HEK293 (cell line): Measurements from ENCODE around the gene CDYL2.

Experiments used
- CTCF ChIA-PET: fragments of 350-600 bp; formaldehyde crosslinking; extraction: SDS; loops from one replicate; lab custom pipeline; 2021; ENCODE audit warnings: antibody characterized with exemption; lab: Yijun Ruan, JAX
- POLR2A ChIA-PET: fragments of 300-600 bp; formaldehyde crosslinking; extraction: SDS; loops from one replicate; lab custom pipeline; 2020; ENCODE audit warnings: antibody characterized with exemption, inconsistent platforms; lab: Yijun Ruan, JAX
- H3K27ac ChIP-seq: fragments of 200-500 bp; sonication (Bioruptor generic); 2 replicates; pipeline ENCODE4 v1.5.1; 2014; ENCODE audit warnings: low read depth, low read length, control low read depth, inconsistent platforms; ENCODE audit errors: extremely low read depth
- H3K36me3 ChIP-seq, 2 experiments: fragments of 200-500 bp in 1 of 2; sonication (Bioruptor generic) in 1 of 2; 1 replicate in 1 of 2; 2 replicates in 1 of 2; pipeline ENCODE4 v1.5.1; 2014 to 2017; ENCODE audit warnings: inconsistent platforms in 2 of 2, low read length in 2 of 2; ENCODE audit not compliant: control insufficient read depth in 2 of 2, insufficient read depth in 1 of 2
- H3K4me1 ChIP-seq: fragments of 200-500 bp; sonication (Bioruptor generic); 2 replicates; pipeline ENCODE4 v1.5.1; 2014; ENCODE audit warnings: mild to moderate bottlenecking, low read length, inconsistent platforms; ENCODE audit not compliant: control insufficient read depth, insufficient read depth
- H3K4me3 ChIP-seq: 2 replicates; pipeline ENCODE4 v1.5.1; 2011; ENCODE audit warnings: low read depth, mild to moderate bottlenecking, control low read depth, low read length, moderate library complexity
- H3K9me3 ChIP-seq: fragments of 200-500 bp; sonication (Bioruptor generic); 2 replicates; pipeline ENCODE4 v1.5.1; 2014; ENCODE audit warnings: low read depth, low read length, inconsistent platforms; ENCODE audit not compliant: control insufficient read depth, insufficient read depth
- KLF7 ChIP-seq: fragments of 450-650 bp; formaldehyde crosslinking; IDR thresholded peaks from 2 replicates; pipeline ENCODE4 v1.5.1; 2016; ENCODE audit warnings: missing biosample characterization, missing genetic modification characterization, borderline replicate concordance
- PRDM1 ChIP-seq: fragments of 450-650 bp; formaldehyde crosslinking; IDR thresholded peaks from 2 replicates; pipeline ENCODE4; 2016; ENCODE audit warnings: missing biosample characterization, missing genetic modification characterization
- TCF7L2 ChIP-seq: IDR thresholded peaks from 2 replicates; pipeline ENCODE4 v1.6.1; 2011; ENCODE audit warnings: low read depth, mild to moderate bottlenecking, inconsistent platforms, low read length, moderate library complexity, borderline replicate concordance
- WT1 ChIP-seq: fragments of 450-650 bp; formaldehyde crosslinking; IDR thresholded peaks from 2 replicates; pipeline ENCODE4 v1.5.1; 2016; ENCODE audit warnings: missing biosample characterization, missing genetic modification characterization
- ZNF211 ChIP-seq: fragments of 450-650 bp; formaldehyde crosslinking; IDR thresholded peaks from 2 replicates; pipeline ENCODE4 v1.5.1; 2016; ENCODE audit warnings: low read depth, missing biosample characterization, missing genetic modification characterization
- ZNF23 ChIP-seq: fragments of 450-650 bp; formaldehyde crosslinking; IDR thresholded peaks from 2 replicates; pipeline ENCODE4 v1.5.1; 2016; ENCODE audit warnings: missing biosample characterization, missing genetic modification characterization, borderline replicate concordance
- ZNF239 ChIP-seq: fragments of 450-650 bp; formaldehyde crosslinking; IDR thresholded peaks from 2 replicates; pipeline ENCODE4 v1.5.1; 2016; ENCODE audit warnings: missing biosample characterization, missing genetic modification characterization
- ZNF335 ChIP-seq: fragments of 450-650 bp; formaldehyde crosslinking; conservative IDR thresholded peaks from 2 replicates; pipeline ENCODE4 v1.5.1; 2016; ENCODE audit warnings: missing biosample characterization, missing genetic modification characterization
- ZNF341 ChIP-seq: fragments of 450-650 bp; formaldehyde crosslinking; IDR thresholded peaks from 2 replicates; pipeline ENCODE4; 2016; ENCODE audit warnings: low read depth, missing biosample characterization, missing genetic modification characterization
- ZNF391 ChIP-seq: fragments of 450-650 bp; formaldehyde crosslinking; IDR thresholded peaks from 2 replicates; pipeline ENCODE4 v1.5.1; 2016; ENCODE audit warnings: low read depth, missing biosample characterization, missing genetic modification characterization, borderline replicate concordance
- ZNF404 ChIP-seq: fragments of 450-650 bp; formaldehyde crosslinking; IDR thresholded peaks from 2 replicates; pipeline ENCODE4 v1.5.1; 2017; ENCODE audit warnings: missing biosample characterization, missing genetic modification characterization
- ZNF670 ChIP-seq: fragments of 450-650 bp; formaldehyde crosslinking; IDR thresholded peaks from 2 replicates; pipeline ENCODE4 v1.5.1; 2016; ENCODE audit warnings: missing biosample characterization, missing genetic modification characterization, low read depth
- ZSCAN30 ChIP-seq: fragments of 450-650 bp; IDR thresholded peaks from 2 replicates; pipeline ENCODE4 v1.5.1; 2018; ENCODE audit warnings: missing biosample characterization, mild to moderate bottlenecking, missing genetic modification characterization, moderate library complexity
- TF ChIP-seq, protein P1 (sequence below): fragments of 450-650 bp; formaldehyde crosslinking; conservative IDR thresholded peaks from 2 replicates; pipeline ENCODE4 v1.5.1; 2016; ENCODE audit warnings: low read depth, missing biosample characterization, missing genetic modification characterization
- TF ChIP-seq, protein P2 (sequence below): fragments of 450-650 bp; formaldehyde crosslinking; IDR thresholded peaks from 2 replicates; pipeline ENCODE4 v1.5.1; 2017; ENCODE audit warnings: missing biosample characterization, missing genetic modification characterization
- TF ChIP-seq, protein P3 (sequence below): fragments of 450-650 bp; formaldehyde crosslinking; IDR thresholded peaks from 2 replicates; pipeline ENCODE4 v1.5.1; 2017; ENCODE audit warnings: missing biosample characterization, missing genetic modification characterization

Gene CDYL2

DNA sequence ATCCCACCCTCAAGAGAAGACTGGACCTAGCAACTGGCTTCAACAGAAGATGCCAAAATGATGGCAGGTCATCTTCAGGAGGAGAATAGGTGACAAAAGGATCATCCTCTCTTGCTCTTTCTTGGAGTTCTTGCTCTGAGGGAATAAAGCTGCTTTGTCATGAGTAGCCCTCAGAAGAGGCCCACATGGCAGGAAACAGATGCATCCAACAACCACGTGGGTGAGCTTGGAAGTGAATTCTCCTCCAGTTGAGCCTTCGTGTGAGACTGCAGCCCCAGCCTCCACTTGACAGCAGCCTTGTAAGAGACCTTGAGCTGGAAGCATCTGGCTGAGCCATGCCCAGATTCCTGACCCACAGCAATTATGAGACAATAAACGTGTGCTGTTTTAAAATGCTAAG is 176.1 kb downstream of the CDYL2 start (continued):
- TF ChIP-seq, protein P1, sequence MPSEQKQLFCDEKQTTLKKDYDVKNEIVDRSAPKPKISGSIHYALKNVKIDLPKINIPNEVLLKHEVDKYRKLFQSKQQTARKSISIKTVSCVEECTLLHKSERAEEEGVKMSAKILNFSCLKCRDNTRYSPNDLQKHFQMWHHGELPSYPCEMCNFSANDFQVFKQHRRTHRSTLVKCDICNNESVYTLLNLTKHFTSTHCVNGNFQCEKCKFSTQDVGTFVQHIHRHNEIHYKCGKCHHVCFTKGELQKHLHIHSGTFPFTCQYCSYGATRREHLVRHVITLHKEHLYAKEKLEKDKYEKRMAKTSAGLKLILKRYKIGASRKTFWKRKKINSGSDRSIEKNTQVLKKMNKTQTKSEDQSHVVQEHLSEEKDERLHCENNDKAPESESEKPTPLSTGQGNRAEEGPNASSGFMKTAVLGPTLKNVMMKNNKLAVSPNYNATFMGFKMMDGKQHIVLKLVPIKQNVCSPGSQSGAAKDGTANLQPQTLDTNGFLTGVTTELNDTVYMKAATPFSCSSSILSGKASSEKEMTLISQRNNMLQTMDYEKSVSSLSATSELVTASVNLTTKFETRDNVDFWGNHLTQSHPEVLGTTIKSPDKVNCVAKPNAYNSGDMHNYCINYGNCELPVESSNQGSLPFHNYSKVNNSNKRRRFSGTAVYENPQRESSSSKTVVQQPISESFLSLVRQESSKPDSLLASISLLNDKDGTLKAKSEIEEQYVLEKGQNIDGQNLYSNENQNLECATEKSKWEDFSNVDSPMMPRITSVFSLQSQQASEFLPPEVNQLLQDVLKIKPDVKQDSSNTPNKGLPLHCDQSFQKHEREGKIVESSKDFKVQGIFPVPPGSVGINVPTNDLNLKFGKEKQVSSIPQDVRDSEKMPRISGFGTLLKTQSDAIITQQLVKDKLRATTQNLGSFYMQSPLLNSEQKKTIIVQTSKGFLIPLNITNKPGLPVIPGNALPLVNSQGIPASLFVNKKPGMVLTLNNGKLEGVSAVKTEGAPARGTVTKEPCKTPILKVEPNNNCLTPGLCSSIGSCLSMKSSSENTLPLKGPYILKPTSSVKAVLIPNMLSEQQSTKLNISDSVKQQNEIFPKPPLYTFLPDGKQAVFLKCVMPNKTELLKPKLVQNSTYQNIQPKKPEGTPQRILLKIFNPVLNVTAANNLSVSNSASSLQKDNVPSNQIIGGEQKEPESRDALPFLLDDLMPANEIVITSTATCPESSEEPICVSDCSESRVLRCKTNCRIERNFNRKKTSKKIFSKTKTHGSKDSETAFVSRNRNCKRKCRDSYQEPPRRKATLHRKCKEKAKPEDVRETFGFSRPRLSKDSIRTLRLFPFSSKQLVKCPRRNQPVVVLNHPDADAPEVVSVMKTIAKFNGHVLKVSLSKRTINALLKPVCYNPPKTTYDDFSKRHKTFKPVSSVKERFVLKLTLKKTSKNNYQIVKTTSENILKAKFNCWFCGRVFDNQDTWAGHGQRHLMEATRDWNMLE (tag by site-specific recombination) = no peak
- TF ChIP-seq ZNF23 (tag by site-specific recombination) (no peak), TCF7L2 (no peak), ZNF404 (no peak), ZNF391 (tag by site-specific recombination) (no peak), ZNF335 (tag by site-specific recombination) (no peak), KLF7 (no peak)
- TF ChIP-seq, protein P2, sequence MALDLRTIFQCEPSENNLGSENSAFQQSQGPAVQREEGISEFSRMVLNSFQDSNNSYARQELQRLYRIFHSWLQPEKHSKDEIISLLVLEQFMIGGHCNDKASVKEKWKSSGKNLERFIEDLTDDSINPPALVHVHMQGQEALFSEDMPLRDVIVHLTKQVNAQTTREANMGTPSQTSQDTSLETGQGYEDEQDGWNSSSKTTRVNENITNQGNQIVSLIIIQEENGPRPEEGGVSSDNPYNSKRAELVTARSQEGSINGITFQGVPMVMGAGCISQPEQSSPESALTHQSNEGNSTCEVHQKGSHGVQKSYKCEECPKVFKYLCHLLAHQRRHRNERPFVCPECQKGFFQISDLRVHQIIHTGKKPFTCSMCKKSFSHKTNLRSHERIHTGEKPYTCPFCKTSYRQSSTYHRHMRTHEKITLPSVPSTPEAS = no peak

GRCh38 chr16:80627108-80627507 is 177.3 kb downstream of the CDYL2 start:
- ChIA-PET CTCF (no interaction called here), POLR2A (no interaction called here)
- TF ChIP-seq ZNF670 (no peak), ZNF341 (tag by site-specific recombination) (no peak), ZNF211 (tag by site-specific recombination) (no peak), WT1 (tag by site-specific recombination) (no peak), PRDM1 (tag by site-specific recombination) (no peak), ZSCAN30 (tag by site-specific recombination) (no peak), ZNF239 (tag by site-specific recombination) (no peak)
- TF ChIP-seq, protein P3, sequence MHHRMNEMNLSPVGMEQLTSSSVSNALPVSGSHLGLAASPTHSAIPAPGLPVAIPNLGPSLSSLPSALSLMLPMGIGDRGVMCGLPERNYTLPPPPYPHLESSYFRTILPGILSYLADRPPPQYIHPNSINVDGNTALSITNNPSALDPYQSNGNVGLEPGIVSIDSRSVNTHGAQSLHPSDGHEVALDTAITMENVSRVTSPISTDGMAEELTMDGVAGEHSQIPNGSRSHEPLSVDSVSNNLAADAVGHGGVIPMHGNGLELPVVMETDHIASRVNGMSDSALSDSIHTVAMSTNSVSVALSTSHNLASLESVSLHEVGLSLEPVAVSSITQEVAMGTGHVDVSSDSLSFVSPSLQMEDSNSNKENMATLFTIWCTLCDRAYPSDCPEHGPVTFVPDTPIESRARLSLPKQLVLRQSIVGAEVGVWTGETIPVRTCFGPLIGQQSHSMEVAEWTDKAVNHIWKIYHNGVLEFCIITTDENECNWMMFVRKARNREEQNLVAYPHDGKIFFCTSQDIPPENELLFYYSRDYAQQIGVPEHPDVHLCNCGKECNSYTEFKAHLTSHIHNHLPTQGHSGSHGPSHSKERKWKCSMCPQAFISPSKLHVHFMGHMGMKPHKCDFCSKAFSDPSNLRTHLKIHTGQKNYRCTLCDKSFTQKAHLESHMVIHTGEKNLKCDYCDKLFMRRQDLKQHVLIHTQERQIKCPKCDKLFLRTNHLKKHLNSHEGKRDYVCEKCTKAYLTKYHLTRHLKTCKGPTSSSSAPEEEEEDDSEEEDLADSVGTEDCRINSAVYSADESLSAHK = no peak
- TF ChIP-seq, protein P1 (tag by site-specific recombination) = no peak
- TF ChIP-seq, all 188 proteins: peak for 0
- no peaks in the 10 kb centered on the region for H3K9me3 ChIP-seq
- H3K4me3 ChIP-seq = no peak overlapping the region
- H3K27ac ChIP-seq = no peak overlapping the region
- peaks cover 0 to 5% of the 10 kb centered on the region in 2 experiments; a peak in 1 of 3 replicates for H3K36me3 ChIP-seq
- H3K4me1 ChIP-seq = no peaks in the 10 kb centered on the region
